ENCODE measurements around the gene SH3TC1.

DNA sequence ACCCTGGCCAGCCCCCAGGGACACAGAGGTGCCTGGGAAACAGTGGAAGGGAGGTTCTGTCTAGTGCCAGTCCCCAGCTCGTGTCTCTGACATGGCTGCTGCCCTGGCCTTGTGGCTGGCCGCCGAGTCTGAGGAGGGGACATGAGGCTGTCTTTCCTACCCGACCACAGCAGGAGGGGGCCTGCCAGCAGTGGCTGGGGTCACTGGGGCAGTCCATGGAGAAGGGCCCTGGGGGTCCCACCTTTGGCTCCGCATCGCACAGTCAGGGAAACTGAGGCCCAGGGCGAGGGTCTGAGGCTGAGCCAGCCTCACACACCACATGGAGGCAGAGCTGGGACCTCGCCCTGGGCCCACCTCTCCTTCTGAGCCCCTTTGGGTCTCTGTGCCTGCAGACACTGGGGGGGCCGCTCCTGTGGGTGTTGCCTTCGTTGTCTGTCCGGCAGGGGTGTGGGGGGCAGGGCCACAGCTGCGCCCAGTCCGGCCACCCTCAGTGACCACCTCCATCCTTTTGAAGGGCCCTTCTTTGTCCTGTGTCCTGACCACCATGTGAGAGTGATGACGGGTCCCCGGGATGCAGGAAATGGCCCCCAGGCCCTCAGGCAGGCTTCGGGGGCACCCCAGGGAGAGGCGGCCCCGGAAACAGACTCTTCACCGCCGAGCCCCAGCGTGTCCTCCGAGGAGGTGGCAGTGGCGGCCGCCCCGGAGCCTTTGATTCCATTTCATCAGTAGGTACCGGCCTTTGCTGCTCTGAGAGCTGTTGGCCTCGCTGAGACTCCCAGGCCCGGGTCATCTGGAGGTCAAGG lies 17.6 kb downstream of the SH3TC1 start:
- TF ChIP-seq, protein P1, sequence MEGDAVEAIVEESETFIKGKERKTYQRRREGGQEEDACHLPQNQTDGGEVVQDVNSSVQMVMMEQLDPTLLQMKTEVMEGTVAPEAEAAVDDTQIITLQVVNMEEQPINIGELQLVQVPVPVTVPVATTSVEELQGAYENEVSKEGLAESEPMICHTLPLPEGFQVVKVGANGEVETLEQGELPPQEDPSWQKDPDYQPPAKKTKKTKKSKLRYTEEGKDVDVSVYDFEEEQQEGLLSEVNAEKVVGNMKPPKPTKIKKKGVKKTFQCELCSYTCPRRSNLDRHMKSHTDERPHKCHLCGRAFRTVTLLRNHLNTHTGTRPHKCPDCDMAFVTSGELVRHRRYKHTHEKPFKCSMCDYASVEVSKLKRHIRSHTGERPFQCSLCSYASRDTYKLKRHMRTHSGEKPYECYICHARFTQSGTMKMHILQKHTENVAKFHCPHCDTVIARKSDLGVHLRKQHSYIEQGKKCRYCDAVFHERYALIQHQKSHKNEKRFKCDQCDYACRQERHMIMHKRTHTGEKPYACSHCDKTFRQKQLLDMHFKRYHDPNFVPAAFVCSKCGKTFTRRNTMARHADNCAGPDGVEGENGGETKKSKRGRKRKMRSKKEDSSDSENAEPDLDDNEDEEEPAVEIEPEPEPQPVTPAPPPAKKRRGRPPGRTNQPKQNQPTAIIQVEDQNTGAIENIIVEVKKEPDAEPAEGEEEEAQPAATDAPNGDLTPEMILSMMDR (IDR thresholded peaks at IDR 0.05; ENCODE audit: insufficient read depth, low read length, poor library complexity, severe bottlenecking) = no peak
- TF ChIP-seq EZH2phosphoT487 (conservative IDR thresholded peaks at IDR 0.05; ENCODE audit: low read length) = no peak

Data from SU-DHL-6 (cell line).